HepG2 (cell line): Measurements from ENCODE around the gene HPCAL1. TPM values are rescaled to one million over a fixed set of nuclear protein-coding genes. Genes with fewer than 3 reads are reported as not detected.

Experiments
- ASH2L ChIP-seq: fragments of 300-600, 200-600 bp; sonication (generic); IDR thresholded peaks from 2 replicates; pipeline ENCODE4 v1.7.0; 2017; ENCODE audit warnings: low read depth, mild to moderate bottlenecking, moderate library complexity, mixed read lengths, low read length; ENCODE audit not compliant: insufficient read length
- ATAD3A ChIP-seq: sonication (generic); formaldehyde crosslinking; IDR thresholded peaks from 2 replicates; pipeline ENCODE4 v1.4.0; 2020; ENCODE audit warnings: missing genetic modification reagents
- ATF7-NPFF ChIP-seq: sonication (generic); formaldehyde crosslinking; IDR thresholded peaks from 2 replicates; pipeline ENCODE4 v1.8.1; 2023; ENCODE audit warnings: mild to moderate bottlenecking, low read depth, missing genetic modification reagents, moderate library complexity
- BORCS8-MEF2B ChIP-seq: sonication (generic); formaldehyde crosslinking; IDR thresholded peaks from 2 replicates; pipeline ENCODE4 v1.8.0; 2022; ENCODE audit warnings: mild to moderate bottlenecking, missing genetic modification reagents
- CHD4 ChIP-seq: fragments of 200-600 bp; sonication (generic); IDR thresholded peaks from 2 replicates; pipeline ENCODE4 v1.7.0; 2017; ENCODE audit warnings: mild to moderate bottlenecking, low read length, borderline replicate concordance
- IRF2 ChIP-seq: IDR thresholded peaks from 2 replicates; pipeline ENCODE4 v1.6.1; 2018; ENCODE audit warnings: missing genetic modification reagents, missing compliant biosample characterization
- MAFG ChIP-seq: sonication (generic); formaldehyde crosslinking; IDR thresholded peaks from 2 replicates; pipeline ENCODE4 v1.5.1; 2020; ENCODE audit warnings: mild to moderate bottlenecking, missing genetic modification reagents
- MYNN ChIP-seq: sonication (generic); formaldehyde crosslinking; IDR thresholded peaks from 2 replicates; pipeline ENCODE4 v1.4.0; 2020; ENCODE audit warnings: mild to moderate bottlenecking, low read depth, missing genetic modification reagents
- NR2F1 ChIP-seq, 2 experiments: fragments of 450-650 bp in 1 of 2; formaldehyde crosslinking in 1 of 2; IDR thresholded peaks; 2 replicates each; pipeline versions ENCODE4 v1.5.0 to v1.6.1; 2016 to 2020; ENCODE audit warnings: mild to moderate bottlenecking in 1 of 2, missing compliant biosample characterization in 1 of 2, missing genetic modification reagents in 1 of 2, moderate library complexity in 1 of 2
- RCOR2 ChIP-seq: IDR thresholded peaks from 2 replicates; pipeline ENCODE4 v1.6.1; 2016; ENCODE audit warnings: missing biosample characterization, missing genetic modification reagents
- RXRA ChIP-seq: sonication (generic); formaldehyde crosslinking; IDR thresholded peaks from 2 replicates; pipeline ENCODE4 v1.5.1; 2020; ENCODE audit warnings: missing genetic modification reagents
- SOX13 ChIP-seq, 3 experiments: fragments of 450-650 bp in 1 of 3; sonication (generic) in 1 of 3; formaldehyde crosslinking in 1 of 3; IDR thresholded peaks in 2 of 3; conservative IDR thresholded peaks in 1 of 3; 2 replicates each; pipeline versions ENCODE4 v1.5.0 to v1.6.1; 2016 to 2020; ENCODE audit warnings: antibody characterized with exemption in 1 of 3, mild to moderate bottlenecking in 1 of 3, missing compliant biosample characterization in 1 of 3, missing genetic modification reagents in 1 of 3, moderate library complexity in 1 of 3
- TSC22D2 ChIP-seq: sonication (generic); formaldehyde crosslinking; IDR thresholded peaks from 2 replicates; pipeline ENCODE4 v1.5.1; 2020; ENCODE audit warnings: missing genetic modification reagents, mild to moderate bottlenecking, borderline replicate concordance
- YEATS4 ChIP-seq: sonication (generic); formaldehyde crosslinking; IDR thresholded peaks from 2 replicates; pipeline ENCODE4 v1.4.0; 2020; ENCODE audit warnings: missing genetic modification reagents, borderline replicate concordance
- ZBTB42 ChIP-seq: sonication (generic); formaldehyde crosslinking; IDR thresholded peaks from 2 replicates; pipeline ENCODE4 v1.5.0; 2020; ENCODE audit warnings: mild to moderate bottlenecking, missing genetic modification reagents
- ZNF430 ChIP-seq: sonication (generic); formaldehyde crosslinking; IDR thresholded peaks from 2 replicates; pipeline ENCODE4 v1.9.0; 2021; ENCODE audit warnings: mild to moderate bottlenecking, missing genetic modification reagents
- ZNF451 ChIP-seq: sonication (generic); formaldehyde crosslinking; IDR thresholded peaks from 2 replicates; pipeline ENCODE4 v1.5.0; 2020; ENCODE audit warnings: mild to moderate bottlenecking, missing genetic modification reagents
- polyA plus RNA-seq, 8 experiments: library from polyadenylated mRNA; depleted of rRNA in 3 of 8; stranded (reverse) in 7 of 8; unstranded in 1 of 8; fragments of >200 nt; fragmentation: Illumina TruSeq in 4 of 8; extraction: Trizol in 4 of 8; gene quantifications; 2 replicates each; pipeline versions ENCODE4 v1.2.1 to v1.2.3, GENCODE V29; 2011 to 2016; ENCODE audit warnings: low read depth in 4 of 8, missing spikeins in 1 of 8, mixed read lengths in 1 of 8; ENCODE audit not compliant: insufficient read depth in 1 of 8
- total RNA-seq, 5 experiments: library from RNA; depleted of rRNA; stranded (reverse); fragments of >200 nt; fragmentation: Illumina TruSeq; extraction: Trizol; gene quantifications; 2 replicates each; pipeline ENCODE4 v1.2.3, GENCODE V29; 2016; ENCODE audit warnings: low read depth in 1 of 5
- TF ChIP-seq, protein P1 (sequence below): sonication (generic); formaldehyde crosslinking; IDR thresholded peaks from 2 replicates; pipeline ENCODE4 v1.8.0; 2022; ENCODE audit warnings: mild to moderate bottlenecking, missing genetic modification reagents, borderline replicate concordance
- TF ChIP-seq, protein P2 (sequence below): sonication (generic); formaldehyde crosslinking; IDR thresholded peaks from 2 replicates; pipeline ENCODE4 v1.5.0; 2020; ENCODE audit warnings: mild to moderate bottlenecking, missing genetic modification reagents
- TF ChIP-seq, protein P3 (sequence below), 2 experiments: sonication (generic) in 1 of 2; formaldehyde crosslinking in 1 of 2; IDR thresholded peaks; 2 replicates each; pipeline versions ENCODE4 v1.4.0 to v1.6.1; 2016 to 2020; ENCODE audit warnings: borderline replicate concordance in 1 of 2, low read depth in 1 of 2, mild to moderate bottlenecking in 1 of 2, missing genetic modification reagents in 1 of 2

Gene HPCAL1
- total and polyA plus RNA-seq, 2 of the 13 experiments (the other 11 are each of a cell fraction or from before 2014, with no cell fraction given): 29.5 to 29.9 TPM

DNA sequence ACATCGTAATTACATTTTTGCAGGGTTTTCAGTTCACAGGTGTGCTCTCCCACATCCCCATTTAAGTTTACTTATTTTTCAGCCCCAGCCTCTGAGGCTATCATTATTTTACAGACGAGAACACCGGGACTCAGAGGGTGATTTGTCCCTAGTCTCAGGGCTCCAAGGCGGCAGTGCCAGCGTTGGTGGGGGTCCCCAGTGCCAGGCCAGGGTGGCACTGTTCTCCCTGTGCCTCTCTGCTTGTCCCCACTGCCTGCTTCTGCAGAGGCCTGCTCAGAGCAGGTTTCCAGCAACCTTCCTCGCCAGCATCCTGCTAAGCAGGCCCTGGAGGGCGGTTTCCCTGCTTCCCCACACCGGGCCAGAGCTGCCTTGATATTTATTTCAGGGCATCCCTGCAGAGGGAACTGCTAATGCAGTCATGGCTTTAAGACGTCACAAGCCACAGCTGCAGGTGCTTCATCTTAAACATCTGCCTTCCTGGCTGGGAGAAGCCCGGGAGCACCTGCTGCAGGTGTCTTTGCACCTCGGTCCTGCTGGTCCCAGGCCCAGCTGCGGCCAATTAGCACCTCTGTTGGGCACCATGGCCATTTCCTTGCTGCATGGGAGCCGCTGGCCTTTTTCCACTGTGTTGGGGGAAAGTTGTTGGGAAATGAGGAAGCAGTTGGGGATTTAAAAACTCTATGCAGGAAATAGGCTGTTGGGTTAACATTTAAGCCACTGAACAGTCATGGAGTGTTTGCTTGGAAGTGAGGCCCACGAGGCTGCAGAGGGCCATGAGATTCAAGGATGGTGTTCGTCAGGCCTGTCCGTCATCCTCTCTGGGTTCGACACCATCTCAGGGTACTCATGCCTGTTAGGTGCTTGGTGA lies 22.8 kb downstream of the HPCAL1 start (continued):
- TF ChIP-seq, protein P1, sequence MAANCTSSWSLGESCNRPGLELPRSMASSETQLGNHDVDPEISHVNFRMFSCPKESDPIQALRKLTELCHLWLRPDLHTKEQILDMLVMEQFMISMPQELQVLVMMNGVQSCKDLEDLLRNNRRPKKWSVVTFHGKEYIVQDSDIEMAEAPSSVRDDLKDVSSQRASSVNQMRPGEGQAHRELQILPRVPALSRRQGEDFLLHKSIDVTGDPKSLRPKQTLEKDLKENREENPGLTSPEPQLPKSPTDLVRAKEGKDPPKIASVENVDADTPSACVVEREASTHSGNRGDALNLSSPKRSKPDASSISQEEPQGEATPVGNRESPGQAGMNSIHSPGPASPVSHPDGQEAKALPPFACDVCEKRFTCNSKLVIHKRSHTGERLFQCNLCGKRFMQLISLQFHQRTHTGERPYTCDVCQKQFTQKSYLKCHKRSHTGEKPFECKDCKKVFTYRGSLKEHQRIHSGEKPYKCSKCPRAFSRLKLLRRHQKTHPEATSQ (CRISPR knock-in tag): no peak
- TF ChIP-seq ZNF430 (CRISPR knock-in tag) (no peak), IRF2 (CRISPR knock-in tag) (0 out of 2 replicates have a peak, but pooled peaks have one; percentile 22), NR2F1 (CRISPR knock-in tag; IDR thresholded peaks at IDR 0.05) (no peak), MAFG (CRISPR knock-in tag) (no peak), RCOR2 (CRISPR knock-in tag) (peak; percentile 78; the same call in 1 of the 2 replicates), TSC22D2 (CRISPR knock-in tag) (no peak), ATAD3A (CRISPR knock-in tag) (no peak), MYNN (CRISPR knock-in tag) (no peak), ZBTB42 (CRISPR knock-in tag) (no peak), RXRA (peak; percentile 37; the same call in 1 of the 2 replicates), ASH2L (peak; percentile 48), CHD4 (no peak), YEATS4 (peak; percentile 81; the same call in 1 of the 2 replicates), ZNF451 (CRISPR knock-in tag) (no peak), BORCS8-MEF2B (no peak; the same call in 1 of the 2 replicates), ATF7-NPFF (no peak), SOX13 (IDR thresholded peaks at IDR 0.05) (no peak), SOX13 (CRISPR knock-in tag; conservative IDR thresholded peaks at IDR 0.05 in 1 of 2, IDR thresholded peaks at IDR 0.05 in 1 of 2) (peak in 1 of 2 experiments; percentile 56; a peak in 2 of 4 replicates)
- TF ChIP-seq, protein P2, sequence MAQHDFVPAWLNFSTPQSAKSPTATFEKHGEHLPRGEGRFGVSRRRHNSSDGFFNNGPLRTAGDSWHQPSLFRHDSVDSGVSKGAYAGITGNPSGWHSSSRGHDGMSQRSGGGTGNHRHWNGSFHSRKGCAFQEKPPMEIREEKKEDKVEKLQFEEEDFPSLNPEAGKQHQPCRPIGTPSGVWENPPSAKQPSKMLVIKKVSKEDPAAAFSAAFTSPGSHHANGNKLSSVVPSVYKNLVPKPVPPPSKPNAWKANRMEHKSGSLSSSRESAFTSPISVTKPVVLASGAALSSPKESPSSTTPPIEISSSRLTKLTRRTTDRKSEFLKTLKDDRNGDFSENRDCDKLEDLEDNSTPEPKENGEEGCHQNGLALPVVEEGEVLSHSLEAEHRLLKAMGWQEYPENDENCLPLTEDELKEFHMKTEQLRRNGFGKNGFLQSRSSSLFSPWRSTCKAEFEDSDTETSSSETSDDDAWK: no peak
- TF ChIP-seq, protein P3, sequence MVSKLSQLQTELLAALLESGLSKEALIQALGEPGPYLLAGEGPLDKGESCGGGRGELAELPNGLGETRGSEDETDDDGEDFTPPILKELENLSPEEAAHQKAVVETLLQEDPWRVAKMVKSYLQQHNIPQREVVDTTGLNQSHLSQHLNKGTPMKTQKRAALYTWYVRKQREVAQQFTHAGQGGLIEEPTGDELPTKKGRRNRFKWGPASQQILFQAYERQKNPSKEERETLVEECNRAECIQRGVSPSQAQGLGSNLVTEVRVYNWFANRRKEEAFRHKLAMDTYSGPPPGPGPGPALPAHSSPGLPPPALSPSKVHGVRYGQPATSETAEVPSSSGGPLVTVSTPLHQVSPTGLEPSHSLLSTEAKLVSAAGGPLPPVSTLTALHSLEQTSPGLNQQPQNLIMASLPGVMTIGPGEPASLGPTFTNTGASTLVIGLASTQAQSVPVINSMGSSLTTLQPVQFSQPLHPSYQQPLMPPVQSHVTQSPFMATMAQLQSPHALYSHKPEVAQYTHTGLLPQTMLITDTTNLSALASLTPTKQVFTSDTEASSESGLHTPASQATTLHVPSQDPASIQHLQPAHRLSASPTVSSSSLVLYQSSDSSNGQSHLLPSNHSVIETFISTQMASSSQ (IDR thresholded peaks at IDR 0.05; ENCODE audit: low read depth): peak; percentile 47; the same call in 1 of the 2 replicates
- TF ChIP-seq, protein P3 (CRISPR knock-in tag; IDR thresholded peaks at IDR 0.05; ENCODE audit: borderline replicate concordance): peak; percentile 84; the same call in 1 of the 2 replicates
